ENCODE results near the gene PGM3. TPM values are rescaled to one million over a fixed set of nuclear protein-coding genes. Genes with fewer than 3 reads are reported as not detected.

PGM3 gene
- total RNA-seq, 4 donors from 2014 or later: 12.3 to 26.2 (median 18.6) TPM

- no peak overlapping the region for H3K4me3 ChIP-seq
- H3K4me1 ChIP-seq: no peaks in the 10 kb centered on the region
- H3K36me3 ChIP-seq: peaks cover 2 to 100% (median 25%) of the 10 kb centered on the region in 3 donors
- no peaks in the 10 kb centered on the region for H3K9me3 ChIP-seq
- DNase-seq (ENCODE audit: low spot score in 2 of 2): no peak
- TF ChIP-seq POLR2A (IDR thresholded peaks at IDR 0.05): no peak
- no peak for TF ChIP-seq CTCF (IDR thresholded peaks at IDR 0.05)
- no peak for TF ChIP-seq EP300 (IDR thresholded peaks at IDR 0.05)
- H3K27me3 ChIP-seq: no peaks in the 10 kb centered on the region
- H3K27ac ChIP-seq: no peak overlapping the region
These were observed 24.0 kb downstream of the PGM3 start for GRCh38 chr6:83169106-83169505.

GRCh38 chr6:83168556-83168955 lies 24.5 kb downstream of the PGM3 start:
- Histone ChIP-seq H3K27me3 (no peaks in the 10 kb centered on the region), H3K27ac (no peak overlapping the region), H3K36me3 (peaks cover 2 to 100% (median 20%) of the 10 kb centered on the region in 3 donors), H3K4me3 (no peak overlapping the region), H3K4me1 (no peaks in the 10 kb centered on the region), H3K9me3 (no peaks in the 10 kb centered on the region)
- DNase-seq (ENCODE audit: low spot score in 2 of 2): no peak
- TF ChIP-seq EP300 (IDR thresholded peaks at IDR 0.05) (no peak), POLR2A (IDR thresholded peaks at IDR 0.05) (no peak), CTCF (IDR thresholded peaks at IDR 0.05) (no peak)
- WGBS, 2 donors: 85 to 100% methylated on average over 1 of the region's 1 CpG

- Histone ChIP-seq H3K4me1 (no peaks in the 10 kb centered on the region), H3K9me3 (no peaks in the 10 kb centered on the region), H3K27ac (no peak overlapping the region), H3K36me3 (peaks cover 4 to 100% (median 20%) of the 10 kb centered on the region in 3 donors), H3K4me3 (no peak overlapping the region), H3K27me3 (no peaks in the 10 kb centered on the region)
- TF ChIP-seq CTCF (IDR thresholded peaks at IDR 0.05) (no peak), EP300 (IDR thresholded peaks at IDR 0.05) (no peak), POLR2A (IDR thresholded peaks at IDR 0.05) (no peak)
- no peak for DNase-seq (ENCODE audit: low spot score in 2 of 2)
- 93 to 95% methylated on average over 5 of the region's 5 CpGs for WGBS, 2 donors
These were observed 25.3 kb downstream of the PGM3 start for GRCh38 chr6:83167726-83168278.

- no peak overlapping the region for H3K4me3 ChIP-seq
- H3K4me1 ChIP-seq: no peaks in the 10 kb centered on the region
- no peaks in the 10 kb centered on the region for H3K27me3 ChIP-seq
- 80 to 83% methylated on average over 1 of the region's 1 CpG for WGBS, 2 donors
- DNase-seq (ENCODE audit: low spot score in 2 of 2): no peak
- peaks cover 2 to 91% (median 10%) of the 10 kb centered on the region in 3 donors for H3K36me3 ChIP-seq
- TF ChIP-seq CTCF (IDR thresholded peaks at IDR 0.05) (no peak), POLR2A (IDR thresholded peaks at IDR 0.05) (no peak), EP300 (IDR thresholded peaks at IDR 0.05) (no peak)
- no peak overlapping the region for H3K27ac ChIP-seq
- H3K9me3 ChIP-seq: no peaks in the 10 kb centered on the region
These were observed 32.9 kb downstream of the PGM3 start for GRCh38 chr6:83160167-83160566.

- TF ChIP-seq EP300 (IDR thresholded peaks at IDR 0.05): no peak
- TF ChIP-seq CTCF (IDR thresholded peaks at IDR 0.05): no peak
- H3K9me3 ChIP-seq: no peaks in the 10 kb centered on the region
- no peak for DNase-seq (ENCODE audit: low spot score in 2 of 2)
- 52 to 84% methylated on average over 2 of the region's 2 CpGs for WGBS, 2 donors
- peaks cover 0 to 96% (median 10%) of the 10 kb centered on the region in 3 donors for H3K36me3 ChIP-seq
- H3K4me3 ChIP-seq: no peak overlapping the region
- no peaks in the 10 kb centered on the region for H3K27me3 ChIP-seq
- no peak overlapping the region for H3K27ac ChIP-seq
- no peaks in the 10 kb centered on the region for H3K4me1 ChIP-seq
These were observed 37.3 kb downstream of the PGM3 start for GRCh38 chr6:83155794-83156193.
